Subcutaneous abdominal adipose tissue (tissue), 5 donors: ENCODE measurements around the gene NCOA3.

Source experiments
- H3K27ac ChIP-seq: one replicate; pipeline ENCODE4 v1.7.0; 2013; ENCODE audit warnings: low read depth, mild to moderate bottlenecking, inconsistent platforms, low read length, moderate library complexity
- H3K27me3 ChIP-seq, 5 donors: one replicate each; pipeline ENCODE4 v1.7.0; 2013; ENCODE audit warnings: low read length in 5 of 5, inconsistent platforms in 1 of 5; ENCODE audit not compliant: control insufficient read depth in 5 of 5, insufficient read depth in 4 of 5
- H3K36me3 ChIP-seq, 5 donors: one replicate each; pipeline ENCODE4 v1.7.0; 2013; ENCODE audit warnings: low read length in 5 of 5; ENCODE audit not compliant: control insufficient read depth in 5 of 5, insufficient read depth in 5 of 5
- H3K4me1 ChIP-seq, 5 donors: one replicate each; pipeline ENCODE4 v1.7.0; 2013; ENCODE audit warnings: low read length in 5 of 5, mild to moderate bottlenecking in 3 of 5, moderate library complexity in 1 of 5; ENCODE audit not compliant: control insufficient read depth in 5 of 5, insufficient read depth in 5 of 5
- H3K4me3 ChIP-seq, 5 donors: one replicate each; pipeline ENCODE4 v1.7.0; 2013; ENCODE audit warnings: low read length in 5 of 5, low read depth in 1 of 5
- H3K9ac ChIP-seq, 5 donors: one replicate each; pipeline ENCODE4 v1.7.0; 2013; ENCODE audit warnings: low read length in 5 of 5, mild to moderate bottlenecking in 4 of 5, moderate library complexity in 3 of 5
- H3K9me3 ChIP-seq, 5 donors: one replicate each; pipeline ENCODE4 v1.7.0; 2013; ENCODE audit warnings: low read length in 5 of 5; ENCODE audit not compliant: control insufficient read depth in 5 of 5
- donor health status: healthy.
- donor health status: healthy.
- donor health status: healthy.
- donor health status: healthy.
- donor health status: healthy.

Gene NCOA3

GRCh38 chr20:47672886-47673670 is 171.4 kb downstream of the NCOA3 start:
- Histone ChIP-seq H3K4me3 (no peak overlapping the region), H3K9me3 (no peaks in the 10 kb centered on the region), H3K9ac (no peak overlapping the region), H3K36me3 (peaks cover 0 to 31% (median 10%) of the 10 kb centered on the region in 5 donors), H3K27ac (no peak overlapping the region), H3K27me3 (peaks cover 0 to 4% (median 0%) of the 10 kb centered on the region in 5 donors), H3K4me1 (peaks cover 0 to 3% (median 0%) of the 10 kb centered on the region in 5 donors)

DNA sequence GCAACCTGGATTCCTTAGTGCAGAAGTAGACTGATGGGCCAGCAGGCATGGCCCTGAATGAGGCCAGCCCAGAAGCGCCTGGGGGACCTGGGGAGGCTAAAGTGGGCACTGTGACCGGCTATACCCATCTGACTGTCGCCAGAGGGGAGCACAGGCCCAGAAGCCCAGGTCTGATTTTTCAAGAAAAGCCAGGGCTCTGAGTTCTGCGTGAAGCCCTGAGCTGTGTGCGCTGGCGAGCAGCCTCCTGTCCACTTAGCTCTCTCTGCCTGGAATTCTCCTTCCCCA is 171.9 kb downstream of the NCOA3 start:
- H3K9ac ChIP-seq = no peak overlapping the region
- H3K36me3 ChIP-seq = peaks cover 0 to 35% (median 10%) of the 10 kb centered on the region in 5 donors
- no peak overlapping the region for H3K27ac ChIP-seq
- no peak overlapping the region for H3K4me3 ChIP-seq
- peaks cover 0 to 4% (median 0%) of the 10 kb centered on the region in 5 donors for H3K27me3 ChIP-seq
- H3K4me1 ChIP-seq = peaks cover 0 to 3% (median 0%) of the 10 kb centered on the region in 5 donors
- H3K9me3 ChIP-seq = no peaks in the 10 kb centered on the region

GRCh38 chr20:47674145-47674544 is 172.5 kb downstream of the NCOA3 start:
- Histone ChIP-seq H3K9me3 (no peaks in the 10 kb centered on the region), H3K4me1 (peaks cover 0 to 3% (median 0%) of the 10 kb centered on the region in 5 donors), H3K36me3 (peaks cover 0 to 35% (median 10%) of the 10 kb centered on the region in 5 donors), H3K27me3 (peaks cover 0 to 4% (median 0%) of the 10 kb centered on the region in 5 donors), H3K9ac (no peak overlapping the region), H3K27ac (no peak overlapping the region), H3K4me3 (no peak overlapping the region)

DNA sequence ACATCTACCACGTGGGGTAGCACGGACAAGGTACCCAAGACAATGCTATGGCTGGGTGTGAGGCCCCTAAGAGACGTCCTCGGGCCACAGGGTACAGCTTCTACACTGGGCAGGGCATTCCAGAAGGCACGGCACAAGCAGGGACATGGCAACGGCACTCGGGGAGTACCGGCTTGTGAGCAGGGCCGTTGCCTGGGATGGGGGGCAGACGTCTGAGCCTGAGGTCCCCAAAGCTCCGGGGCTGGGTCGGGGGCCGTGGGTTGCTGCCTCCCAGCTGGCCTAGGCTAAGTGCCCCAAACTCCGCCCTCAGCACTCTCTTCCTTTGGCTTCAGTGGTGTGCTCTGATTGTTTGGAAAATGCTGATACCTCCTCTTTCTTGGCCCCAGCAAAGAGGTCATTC is 173.0 kb downstream of the NCOA3 start:
- no peaks in the 10 kb centered on the region for H3K9me3 ChIP-seq
- H3K9ac ChIP-seq = no peak overlapping the region

GRCh38 chr20:47675190-47676142 is 173.8 kb downstream of the NCOA3 start:
- no peak overlapping the region for H3K4me3 ChIP-seq

More for the DNA sequence above, 173.0 kb downstream of the NCOA3 start:
- Histone ChIP-seq H3K27me3 (peaks cover 0 to 4% (median 0%) of the 10 kb centered on the region in 5 donors), H3K27ac (no peak overlapping the region), H3K4me1 (peaks cover 0 to 3% (median 0%) of the 10 kb centered on the region in 5 donors), H3K4me3 (no peak overlapping the region), H3K36me3 (peaks cover 0 to 35% (median 10%) of the 10 kb centered on the region in 5 donors)

GRCh38 chr20:47676219-47676721 is 174.6 kb downstream of the NCOA3 start:
- no peaks in the 10 kb centered on the region for H3K9me3 ChIP-seq
- H3K27ac ChIP-seq = no peak overlapping the region
- peaks cover 0 to 35% (median 15%) of the 10 kb centered on the region in 5 donors for H3K36me3 ChIP-seq
- peaks cover 0 to 4% (median 0%) of the 10 kb centered on the region in 5 donors for H3K27me3 ChIP-seq
- no peak overlapping the region for H3K9ac ChIP-seq
- H3K4me3 ChIP-seq = no peak overlapping the region
- H3K4me1 ChIP-seq = peaks cover 0 to 3% (median 0%) of the 10 kb centered on the region in 5 donors

More at GRCh38 chr20:47675190-47676142, 173.8 kb downstream of the NCOA3 start:
- Histone ChIP-seq H3K27me3 (peaks cover 0 to 4% (median 0%) of the 10 kb centered on the region in 5 donors), H3K9ac (no peak overlapping the region), H3K27ac (no peak overlapping the region), H3K4me1 (peaks cover 0 to 3% (median 0%) of the 10 kb centered on the region in 5 donors), H3K36me3 (peaks cover 0 to 35% (median 10%) of the 10 kb centered on the region in 5 donors), H3K9me3 (no peaks in the 10 kb centered on the region)

DNA sequence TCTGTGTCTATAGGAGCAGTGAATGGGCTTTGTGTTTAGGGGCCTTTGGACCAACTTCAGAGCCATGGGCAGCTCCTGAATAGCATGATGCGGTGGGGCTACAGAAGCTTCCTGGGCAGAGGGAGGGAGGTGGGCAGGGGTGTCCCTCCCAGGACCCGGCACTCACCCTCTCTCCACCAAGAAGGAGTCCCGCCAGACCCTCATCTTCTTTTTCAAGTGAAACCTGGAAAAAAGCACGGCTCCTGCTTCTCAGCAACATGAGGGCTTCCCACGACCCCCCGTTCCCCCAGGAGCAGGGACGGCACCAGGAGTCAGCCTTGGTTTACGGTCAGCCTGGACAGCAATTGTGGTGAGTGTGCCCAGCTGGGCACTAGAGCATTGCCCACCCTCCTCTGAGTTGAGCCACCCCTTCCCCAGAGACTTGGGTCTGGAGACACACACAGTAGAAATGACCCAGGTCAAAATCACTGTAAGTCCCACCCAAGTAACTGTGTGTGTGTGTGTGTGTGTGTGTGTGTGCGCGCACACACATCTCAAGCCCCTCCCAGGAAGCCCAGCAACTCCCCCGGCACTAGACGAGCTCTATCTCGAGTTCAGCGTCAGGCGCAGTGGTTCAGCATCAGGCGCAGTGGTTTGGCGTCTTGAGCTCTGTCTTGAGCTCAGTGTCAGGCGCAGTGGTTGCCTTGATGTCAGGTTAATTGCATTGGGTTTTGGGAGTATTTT is 175.4 kb downstream of the NCOA3 start:
- Histone ChIP-seq H3K9ac (no peak overlapping the region), H3K4me3 (no peak overlapping the region), H3K27ac (no peak overlapping the region), H3K27me3 (peaks cover 0 to 4% (median 0%) of the 10 kb centered on the region in 5 donors), H3K4me1 (peaks cover 2 to 9% (median 4%) of the 10 kb centered on the region in 5 donors), H3K36me3 (peaks cover 0 to 32% (median 14%) of the 10 kb centered on the region in 5 donors), H3K9me3 (no peaks in the 10 kb centered on the region)

DNA sequence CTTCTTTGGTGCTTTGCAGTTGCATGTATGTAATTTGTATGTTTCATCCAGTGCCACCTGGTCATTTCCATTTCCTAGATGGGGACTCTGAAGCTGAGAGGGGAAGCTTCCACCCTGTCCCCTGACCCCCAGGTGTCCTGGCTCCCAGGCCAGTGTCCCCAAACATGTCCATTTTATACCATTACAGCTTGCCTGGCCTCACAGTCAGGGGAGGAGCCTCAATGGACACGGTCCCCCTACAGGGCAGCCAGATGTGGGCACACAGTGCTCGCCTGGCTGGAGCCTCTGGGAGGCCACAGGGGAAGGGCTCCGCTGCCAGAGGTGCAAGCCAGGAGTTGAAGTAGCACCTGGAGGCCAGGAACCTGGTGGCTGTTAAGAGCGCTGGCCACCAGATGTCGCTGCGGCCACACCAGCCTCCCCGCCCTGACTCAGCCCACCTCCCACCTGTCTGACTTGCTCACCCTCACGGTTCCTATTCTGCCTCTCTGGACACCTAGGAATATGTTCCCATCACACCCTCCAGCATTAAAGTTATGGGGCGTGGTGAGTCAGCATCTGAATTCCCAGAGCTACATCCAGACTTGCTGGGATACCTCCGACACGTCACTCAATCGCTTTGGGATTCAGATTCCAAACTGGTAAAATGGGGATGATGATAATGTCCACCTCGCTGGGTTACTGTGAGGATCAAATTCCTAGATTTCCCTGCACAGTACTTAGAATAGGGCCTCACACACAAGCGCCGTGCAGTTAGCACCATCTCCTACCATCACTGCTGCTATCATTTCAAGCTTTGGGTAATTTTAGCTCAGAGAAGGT is 176.2 kb downstream of the NCOA3 start:
- no peaks in the 10 kb centered on the region for H3K9me3 ChIP-seq
- H3K9ac ChIP-seq = no peak overlapping the region
- peaks cover 5 to 17% (median 12%) of the 10 kb centered on the region in 5 donors for H3K4me1 ChIP-seq
- H3K27ac ChIP-seq = no peak overlapping the region
- peaks cover 0 to 2% (median 0%) of the 10 kb centered on the region in 5 donors for H3K27me3 ChIP-seq
- H3K4me3 ChIP-seq = no peak overlapping the region
- peaks cover 0 to 27% (median 13%) of the 10 kb centered on the region in 5 donors for H3K36me3 ChIP-seq

GRCh38 chr20:47678536-47678935 is 176.8 kb downstream of the NCOA3 start:
- no peaks in the 10 kb centered on the region for H3K27me3 ChIP-seq
- peaks cover 5 to 18% (median 12%) of the 10 kb centered on the region in 5 donors for H3K4me1 ChIP-seq
- H3K4me3 ChIP-seq = no peak overlapping the region
- no peak overlapping the region for H3K27ac ChIP-seq
- H3K9me3 ChIP-seq = no peaks in the 10 kb centered on the region
- H3K9ac ChIP-seq = no peak overlapping the region
- H3K36me3 ChIP-seq = peaks cover 0 to 25% (median 8%) of the 10 kb centered on the region in 5 donors
